Limb (tissue), 2 donors: ENCODE results near the gene NRP1.
"Not testable (repeated sequence)": the region's sequence is repeated elsewhere in the genome, so short reads cannot be mapped to it uniquely, and the experiment has no call there.

Source experiments
- DNase-seq, 2 donors: peaks; one replicate each; pipeline ENCODE4 v3.0.0-alpha.2; 2016; ENCODE audit errors: extremely low spot score in 2 of 2

NRP1 gene

GRCh38 chr10:33239257-33239656 is 95.2 kb downstream of the NRP1 start:
- no peak for DNase-seq

GRCh38 chr10:33238643-33239042 is 95.8 kb downstream of the NRP1 start:
- no peak for DNase-seq

DNA sequence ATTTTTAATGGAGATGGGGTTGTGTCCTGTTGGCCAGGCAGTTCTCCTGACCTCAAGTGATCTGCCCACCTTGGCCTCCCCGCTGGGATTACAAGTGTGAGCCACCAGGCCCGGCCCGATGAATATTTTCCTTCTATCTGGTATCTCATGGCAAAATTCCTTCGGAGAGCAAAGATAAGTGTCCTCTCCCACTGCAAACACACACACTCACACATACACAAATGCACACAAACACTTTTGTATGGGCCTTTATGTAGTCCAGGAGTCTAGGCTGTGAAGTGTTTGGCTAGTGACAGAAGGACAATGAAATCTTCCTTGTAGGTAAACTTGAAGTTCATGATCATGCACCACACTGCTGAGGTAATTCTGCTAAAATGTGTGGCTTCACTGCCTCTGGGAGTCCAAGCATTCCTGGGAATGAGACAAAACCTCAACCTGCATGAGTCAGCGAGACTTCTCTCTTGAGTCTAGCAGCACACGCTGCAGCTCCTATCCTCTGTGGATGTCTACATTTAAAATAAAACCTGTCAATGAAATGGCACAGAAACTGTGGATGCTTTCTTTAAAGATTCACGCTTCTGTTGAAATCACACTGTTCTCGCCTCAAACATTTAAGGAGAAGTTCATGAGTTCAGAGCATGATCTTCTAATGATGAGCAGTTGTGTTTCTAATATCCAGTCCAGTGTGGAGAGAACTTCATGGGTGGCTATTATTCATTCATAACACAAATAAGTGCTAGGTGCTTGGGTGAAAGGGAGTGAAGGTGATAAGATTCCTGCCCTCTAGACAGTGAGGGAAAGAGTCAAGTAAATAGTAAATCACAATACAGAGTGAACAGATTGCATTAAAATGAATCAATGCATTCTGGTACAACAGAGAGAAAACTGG is 96.5 kb downstream of the NRP1 start:
- no peak for DNase-seq

DNA sequence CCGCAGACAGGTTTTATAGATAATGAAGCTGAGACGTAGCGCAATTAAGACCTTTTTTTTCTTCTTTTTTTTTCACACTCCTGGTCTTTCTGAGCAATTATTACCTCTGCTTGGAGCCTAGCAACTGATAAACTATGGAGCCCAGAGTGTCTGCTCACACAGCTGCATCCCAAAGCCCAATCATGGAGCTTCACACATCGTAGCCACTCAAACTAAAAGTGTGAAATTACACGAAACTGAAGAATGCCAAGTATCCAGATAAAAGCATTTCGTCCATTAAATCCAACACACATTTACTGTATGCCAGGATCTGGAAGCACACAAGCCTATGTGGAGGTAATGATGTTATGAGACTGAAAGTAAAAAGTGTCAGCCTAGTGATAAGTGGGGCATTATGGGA is 97.6 kb downstream of the NRP1 start:
- no peak for DNase-seq

DNA sequence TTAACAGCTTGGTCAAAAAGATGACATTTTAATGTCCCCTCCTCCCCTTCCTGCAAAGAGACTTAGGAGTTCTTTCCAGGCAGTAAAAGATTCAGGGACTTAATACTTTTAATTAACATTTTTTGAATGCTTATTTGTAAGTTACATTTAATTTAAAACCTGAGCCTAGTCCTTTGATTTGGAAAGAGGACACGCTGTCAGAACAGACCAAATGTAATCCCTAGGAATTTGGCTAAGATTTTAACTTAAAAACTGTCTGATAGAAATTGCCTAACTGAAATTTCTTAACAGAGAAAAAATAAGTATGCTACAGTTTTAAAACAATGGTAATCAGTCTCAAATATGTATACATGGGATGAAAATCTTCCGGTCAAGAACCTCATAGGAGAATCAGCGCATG is 98.5 kb downstream of the NRP1 start:
- no peak for DNase-seq

GRCh38 chr10:33235251-33235884 is 99.1 kb downstream of the NRP1 start:
- no peak for DNase-seq

DNA sequence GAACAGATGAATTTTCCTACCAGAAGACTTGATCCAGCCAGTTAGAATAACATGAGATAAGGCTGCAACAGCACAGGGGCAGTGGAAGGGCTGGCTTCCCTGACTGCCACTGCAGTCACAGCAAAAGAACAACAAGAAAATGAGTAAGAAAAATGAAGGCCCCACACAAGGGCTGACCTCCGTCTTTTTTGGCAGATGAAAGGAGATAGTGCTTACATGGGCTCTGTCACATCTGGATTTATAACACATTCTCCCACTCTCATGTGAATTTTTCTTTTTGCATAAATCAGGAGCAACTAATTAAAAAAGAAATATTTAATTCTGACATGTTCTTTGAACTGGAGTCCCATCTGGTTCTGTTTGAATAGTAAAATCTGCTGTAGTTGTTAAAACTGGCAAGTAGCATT is 99.6 kb downstream of the NRP1 start:
- DNase-seq, result no peak

DNA sequence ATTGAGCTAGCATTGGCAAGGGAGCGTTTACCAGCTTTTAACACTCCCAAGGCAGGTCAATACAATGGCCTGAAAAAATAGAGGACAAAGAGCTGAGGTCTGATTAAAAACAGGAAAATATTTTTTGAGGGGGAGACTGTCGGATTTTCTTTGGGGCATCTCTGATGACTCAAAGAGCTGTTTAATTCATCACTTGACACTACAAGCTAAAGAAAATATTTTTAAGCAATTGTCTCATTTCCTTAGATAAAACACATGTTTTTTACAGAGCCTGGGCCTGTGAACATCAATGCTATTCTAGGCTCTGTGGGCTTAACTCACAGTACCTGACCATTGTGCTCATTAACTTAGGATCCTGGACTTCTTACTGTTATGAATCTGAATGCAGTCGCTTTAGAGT is 100.8 kb downstream of the NRP1 start:
- DNase-seq, result no peak

DNA sequence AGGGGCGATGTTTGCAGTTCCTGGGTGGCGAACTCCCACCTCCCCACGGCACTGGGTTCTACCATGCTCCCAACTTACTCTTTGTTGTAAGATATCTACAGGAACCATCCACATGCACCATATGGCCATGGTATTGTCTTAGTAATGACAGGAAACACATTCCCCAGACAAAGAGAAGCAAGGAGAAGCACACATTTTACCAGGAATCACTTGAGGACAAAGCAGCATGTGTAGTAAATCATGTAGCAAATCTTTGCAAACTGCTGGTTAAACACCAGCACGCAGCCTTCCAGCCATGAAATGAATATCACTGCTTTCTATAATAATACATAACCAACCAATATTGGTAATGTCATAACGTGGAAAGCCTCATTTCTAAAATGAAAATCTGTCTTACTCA is 101.2 kb downstream of the NRP1 start:
- no peak for DNase-seq

GRCh38 chr10:33231621-33232350 is 102.7 kb downstream of the NRP1 start:
- no peak for DNase-seq

DNA sequence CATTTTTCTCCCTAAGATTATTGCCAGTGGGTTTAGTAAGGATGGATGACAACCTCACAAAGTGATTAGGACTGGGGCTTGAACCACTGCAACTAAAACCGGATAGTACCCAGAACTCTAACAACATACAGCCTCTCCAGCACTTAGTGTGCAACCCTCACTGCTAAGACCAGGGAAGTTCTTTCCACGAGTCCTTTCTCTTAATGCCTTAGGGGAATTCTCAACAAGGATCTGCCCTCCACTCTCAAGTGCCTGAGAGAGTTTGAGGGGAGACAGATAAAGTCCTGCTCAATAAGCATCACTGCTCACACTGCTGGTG is 104.6 kb downstream of the NRP1 start:
- no peak for DNase-seq

- DNase-seq, result no peak
Measured at GRCh38 chr10:33229252-33229948, 105.1 kb downstream of the NRP1 start.

DNA sequence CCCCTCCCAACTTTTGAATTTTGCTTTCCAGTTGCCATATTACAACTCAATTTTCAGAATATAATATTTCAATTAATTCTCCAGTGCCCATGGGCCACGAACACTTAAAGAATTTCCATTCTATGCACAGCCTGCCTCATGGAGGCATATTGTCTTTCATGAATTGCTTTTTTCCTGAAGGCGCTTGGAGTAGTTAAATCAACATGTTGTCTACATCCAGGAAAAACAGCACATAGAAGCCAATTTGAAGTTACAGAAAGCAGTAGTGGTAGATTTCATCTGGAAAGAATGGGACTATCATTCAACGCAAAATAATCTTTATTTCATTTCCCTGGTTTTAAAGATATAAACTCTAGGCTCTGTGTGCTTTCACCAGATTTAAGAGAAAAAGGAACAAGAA is 106.0 kb downstream of the NRP1 start:
- DNase-seq, result no peak

GRCh38 chr10:33227489-33227888 is 107.0 kb downstream of the NRP1 start:
- DNase-seq, result no peak

DNA sequence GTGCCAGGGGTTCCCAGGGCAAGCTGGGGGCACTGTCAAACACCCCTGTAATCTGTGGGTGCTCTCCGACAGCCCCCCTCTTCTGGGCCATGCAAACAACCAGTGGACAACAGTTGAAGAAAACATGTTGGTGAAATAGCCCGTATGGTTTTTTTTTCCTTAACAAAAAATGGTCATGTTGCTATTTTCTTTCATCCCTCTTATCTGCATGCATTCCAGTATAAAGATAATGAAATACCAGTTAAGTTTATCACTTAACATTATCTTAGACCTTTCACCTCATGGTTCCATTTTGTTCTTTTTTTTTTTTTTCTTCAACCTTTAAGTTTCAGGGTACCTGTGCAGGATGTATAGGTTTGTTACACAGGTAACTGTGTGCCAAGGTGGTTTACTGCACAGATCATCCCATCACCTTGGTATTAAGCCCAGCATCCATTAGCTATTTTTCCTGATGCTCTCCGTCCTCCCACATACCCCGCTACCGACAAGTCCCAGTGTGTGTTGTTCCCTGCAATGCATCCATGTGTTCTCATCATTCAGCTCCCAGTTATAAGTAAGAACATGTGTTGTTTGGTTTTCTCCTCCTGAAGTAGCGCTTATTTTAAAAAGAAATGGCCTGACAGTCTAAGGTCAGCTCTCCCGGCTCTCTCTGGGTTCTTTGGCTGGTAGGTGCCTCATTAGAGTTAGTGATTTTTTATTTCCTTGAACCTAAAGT is 110.1 kb downstream of the NRP1 start:
- DNase-seq, result no peak

GRCh38 chr10:33223326-33224000 is 111.0 kb downstream of the NRP1 start:
- no peak for DNase-seq

DNA sequence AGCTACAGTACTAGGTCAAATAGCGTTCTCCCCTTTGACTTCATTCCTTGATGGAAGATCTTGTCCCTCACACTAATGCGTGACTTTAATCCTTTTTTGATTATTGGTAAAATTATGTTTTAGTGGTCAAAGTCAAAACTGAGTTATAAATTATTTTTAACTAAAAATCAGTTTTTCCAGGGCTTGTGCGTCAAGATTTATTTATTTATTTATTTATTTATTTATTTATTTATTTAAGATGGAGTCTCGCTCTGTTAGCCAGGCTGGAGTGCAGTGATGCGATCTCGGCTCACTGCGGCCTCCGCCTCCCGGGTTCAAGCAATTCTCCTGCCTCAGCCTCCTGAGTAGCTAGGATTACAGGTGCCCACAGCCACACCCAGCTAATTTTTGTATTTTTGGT is 112.2 kb downstream of the NRP1 start:
- not testable (repeated sequence) for DNase-seq

GRCh38 chr10:33217854-33218253 is 116.6 kb downstream of the NRP1 start:
- DNase-seq, result no peak

DNA sequence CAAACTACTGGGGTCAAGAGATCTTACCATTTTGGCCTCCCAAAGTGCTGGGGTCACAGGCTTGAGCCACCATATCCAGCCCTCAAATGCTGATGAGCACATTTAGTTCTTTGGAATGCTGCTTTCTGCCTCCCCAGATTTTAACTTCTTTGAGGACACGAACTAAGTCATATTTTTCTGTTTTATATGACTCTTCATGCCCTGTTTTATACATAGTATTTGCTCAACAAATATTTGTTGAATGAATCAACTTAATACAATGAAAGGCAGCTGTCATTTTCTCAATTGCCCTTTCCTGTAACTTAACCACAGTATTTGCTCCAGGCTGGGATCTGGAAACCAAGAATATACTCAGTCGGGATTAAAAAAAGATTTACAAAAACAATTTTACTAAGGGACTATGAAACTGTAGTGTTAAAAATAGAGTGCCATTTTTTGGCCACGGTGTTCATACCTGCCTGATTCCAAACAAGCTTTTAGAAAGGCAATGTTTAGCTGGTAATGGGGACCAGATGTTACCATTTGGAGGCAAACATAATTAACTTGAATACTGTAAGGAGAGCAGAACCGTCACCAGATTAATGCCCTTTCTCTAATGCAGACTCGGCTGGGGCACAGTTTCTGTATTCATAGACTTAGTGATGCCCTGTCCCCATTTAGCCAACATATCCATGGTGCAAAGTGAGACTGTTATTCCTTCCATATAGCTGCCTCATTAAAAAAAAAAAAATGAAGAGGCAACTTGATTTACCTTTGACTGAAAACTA is 117.6 kb downstream of the NRP1 start:
- DNase-seq, result no peak

- no peak for DNase-seq
Measured at GRCh38 chr10:33215635-33216034, 118.8 kb downstream of the NRP1 start.
